Endothelial cell of umbilical vein (primary cell): ENCODE results near the gene IMPDH2. TPM values are rescaled to one million over a fixed set of nuclear protein-coding genes. Genes with fewer than 3 reads are reported as not detected.

Experiments
- Bru-seq: library from RNA; stranded (reverse); fragments of 400-500 nt; gene quantifications from one replicate; lab custom pipeline; 2021; lab: Mats Ljungman, UMichigan
- BruChase-seq, 2 experiments: library from RNA; stranded (reverse); fragments of 400-500 nt; gene quantifications; one replicate each; lab custom pipeline; 2021; lab: Mats Ljungman, UMichigan
- BruUV-seq: library from RNA; stranded (reverse); fragments of 400-500 nt; replicated peaks from 2 replicates; lab custom pipeline; 2021; lab: Mats Ljungman, UMichigan
- CTCF ChIA-PET: fragments of 300-600, 350-600 bp; sonication (Branson Sonifier 250); formaldehyde crosslinking; loops from one replicate; lab custom pipeline; 2021; ENCODE audit warnings: antibody characterized with exemption, inconsistent platforms; lab: Charles Lee
- POLR2A ChIA-PET: fragments of 300-600, 350-600 bp; sonication (Branson Sonifier 250); formaldehyde crosslinking; loops from one replicate; lab custom pipeline; 2021; ENCODE audit warnings: antibody characterized with exemption, inconsistent platforms; lab: Charles Lee
- DNase-seq: peaks from one replicate; pipeline ENCODE4 v3.0.0-alpha.2; 2011; ENCODE audit warnings: low read depth, low spot score
- FAIRE-seq: peaks from 2 replicates; lab custom pipeline; 2011; peaks lifted over from hg19 to GRCh38; lab: Jason Lieb, UNC
- H2AFZ ChIP-seq: 2 replicates; pipeline ENCODE4 v1.6.0; 2012; ENCODE audit warnings: low read depth, low read length, control low read depth, inconsistent platforms
- H3K27ac ChIP-seq: 2 replicates; pipeline ENCODE4 v1.5.1; 2011; ENCODE audit warnings: low read depth, mild to moderate bottlenecking, control low read depth, low read length, moderate library complexity; ENCODE audit not compliant: insufficient read depth
- H3K27me3 ChIP-seq, 2 experiments: 2 replicates each; pipeline versions ENCODE4 v1.6.0 to v1.6.1; 2011; ENCODE audit warnings: low read length in 2 of 2, mixed read lengths in 1 of 2; ENCODE audit not compliant: control insufficient read depth in 2 of 2, insufficient read depth in 2 of 2
- H3K36me3 ChIP-seq, 2 experiments: 2 replicates in 1 of 2; 3 replicates in 1 of 2; pipeline ENCODE4 v1.5.1; 2011; ENCODE audit warnings: low read length in 2 of 2, mild to moderate bottlenecking in 1 of 2, moderate library complexity in 1 of 2; ENCODE audit not compliant: control insufficient read depth in 2 of 2, insufficient read depth in 2 of 2; ENCODE audit errors: extremely low read depth in 1 of 2
- H3K4me1 ChIP-seq: 3 replicates; pipeline ENCODE4 v1.5.1; 2011; ENCODE audit warnings: mild to moderate bottlenecking, low read length; ENCODE audit not compliant: control insufficient read depth, insufficient read depth; ENCODE audit errors: extremely low read depth
- H3K4me2 ChIP-seq: 2 replicates; pipeline ENCODE4 v1.6.1; 2011; ENCODE audit warnings: low read length, control low read depth, mixed read lengths; ENCODE audit not compliant: insufficient read depth
- H3K4me3 ChIP-seq, 3 experiments: fragments of 200-600 bp in 1 of 3; sonication (generic), shearing (Covaris generic) in 1 of 3; replicated peaks in 1 of 3; 2 replicates each; pipeline ENCODE4 v1.5.1; 2011 to 2016; ENCODE audit warnings: control low read depth in 3 of 3, low read length in 3 of 3, mild to moderate bottlenecking in 2 of 3, inconsistent platforms in 1 of 3, low read depth in 1 of 3, moderate library complexity in 1 of 3; ENCODE audit not compliant: insufficient read depth in 1 of 3
- H3K79me2 ChIP-seq: 2 replicates; pipeline ENCODE4 v1.6.0; 2012; ENCODE audit warnings: low read length, inconsistent platforms; ENCODE audit not compliant: control insufficient read depth, insufficient read depth
- H3K9ac ChIP-seq: replicated peaks from 2 replicates; pipeline ENCODE3; 2011; ENCODE audit warnings: low read length, control low read depth; ENCODE audit not compliant: insufficient read depth; ENCODE audit errors: extremely low read depth
- H3K9me1 ChIP-seq: replicated peaks from 3 replicates; pipeline ENCODE4 v1.6.0; 2011; ENCODE audit warnings: mild to moderate bottlenecking, low read length; ENCODE audit not compliant: control insufficient read depth, insufficient read depth; ENCODE audit errors: extremely low read depth
- H3K9me3 ChIP-seq: replicated peaks from 2 replicates; pipeline ENCODE4 v1.5.1; 2012; ENCODE audit warnings: low read length, inconsistent platforms; ENCODE audit not compliant: control insufficient read depth, insufficient read depth
- H4K20me1 ChIP-seq: replicated peaks from 2 replicates; pipeline ENCODE3; 2011; ENCODE audit warnings: mild to moderate bottlenecking, low read length; ENCODE audit not compliant: control insufficient read depth, insufficient read depth; ENCODE audit errors: extremely low read depth
- EZH2 ChIP-seq: IDR thresholded peaks from 2 replicates; pipeline ENCODE4 v1.6.1; 2012; ENCODE audit warnings: borderline replicate concordance, low read depth, mild to moderate bottlenecking, moderate library complexity, low read length, inconsistent platforms; ENCODE audit not compliant: severe bottlenecking
- GATA2 ChIP-seq: IDR thresholded peaks from 2 replicates; pipeline ENCODE4 v1.7.0; 2011; ENCODE audit warnings: low read depth, mild to moderate bottlenecking, moderate library complexity, mixed read lengths, low read length; ENCODE audit not compliant: insufficient read length, insufficient read depth
- MYC ChIP-seq: IDR thresholded peaks from one replicate; pipeline ENCODE4 v1.6.1; 2011; ENCODE audit warnings: mild to moderate bottlenecking, low read depth, low read length
- POLR2A ChIP-seq: IDR thresholded peaks from 2 replicates; pipeline ENCODE4 v1.6.1; 2012; ENCODE audit warnings: low read depth, mild to moderate bottlenecking, control low read depth, low read length
- POLR2AphosphoS5 ChIP-seq: IDR thresholded peaks from 2 replicates; pipeline ENCODE4 v1.6.1; 2012; ENCODE audit warnings: low read depth, mild to moderate bottlenecking, control low read depth, low read length, moderate library complexity; ENCODE audit not compliant: insufficient read depth
- dilution Hi-C: fragments of 300-500 bp; cut with MboI; formaldehyde crosslinking; loops from one replicate; pipeline ENCODE4 v1.15.0; 2019; ENCODE audit warnings: low sequenced_read_pairs; ENCODE audit not compliant: extremely low pct_ligation_motif_present
- intact Hi-C: fragments of 100-400 bp; cut with micrococcal nuclease; formaldehyde crosslinking; loops from one replicate; pipeline ENCODE4 v1.10.0; 2022
- long read RNA-seq: library from polyadenylated mRNA; stranded (forward); transcript quantifications from one replicate; pipeline ENCODE4 v2.0.0, GENCODE V29; 2021
- polyA minus RNA-seq, 3 experiments: library from RNA; depleted of rRNA, polyadenylated mRNA; stranded (reverse); fragments of >200 nt; gene quantifications; 1 replicate in 1 of 3; 2 replicates in 2 of 3; pipeline ENCODE4 v1.2.3, GENCODE V29; 2011
- polyA plus RNA-seq, 4 experiments: library from polyadenylated mRNA; depleted of rRNA in 3 of 4; stranded (reverse) in 3 of 4; unstranded in 1 of 4; fragments of >200 nt; gene quantifications; 2 replicates each; pipeline versions ENCODE4 v1.2.1 to v1.2.3, GENCODE V29; 2011 to 2012; ENCODE audit warnings: missing spikeins in 1 of 4
- total RNA-seq: library from RNA; stranded (reverse); gene quantifications from 2 replicates; pipeline ENCODE4 v1.2.3, GENCODE V29; 2021
- TF ChIP-seq, protein P1 (sequence below), 2 donors: IDR thresholded peaks; 1 replicate in 1 of 2; 2 replicates in 1 of 2; pipeline ENCODE4 v1.5.1; 2011; ENCODE audit warnings: low read length in 2 of 2, mild to moderate bottlenecking in 2 of 2, moderate library complexity in 2 of 2, control low read depth in 1 of 2, inconsistent platforms in 1 of 2, low read depth in 1 of 2; ENCODE audit not compliant: insufficient read depth in 1 of 2; ENCODE audit errors: extremely low read depth in 1 of 2
- TF ChIP-seq, protein P2 (sequence below): IDR thresholded peaks from 2 replicates; pipeline ENCODE4 v1.6.1; 2011; ENCODE audit not compliant: insufficient read depth, insufficient read length

IMPDH2 gene
- total RNA-seq (189 and 195 TPM in 2 replicates), polyA plus RNA-seq (134 and 167 TPM in 2 replicates), polyA minus RNA-seq (350 and 383 TPM in 2 replicates), Bru-seq, nascent RNA (percentile 80 among the genes with signal in this experiment), BruChase-seq, experiment 1, labeled RNA remaining after a 6-hour chase (percentile 97 among the genes with signal in this experiment), BruChase-seq, experiment 2, labeled RNA remaining after a 2-hour chase (percentile 90 among the genes with signal in this experiment)
- polyA plus RNA-seq (2011; cell fraction: cytosol; rRNA removed) = 202 and 221 TPM in 2 replicates
- 255 and 269 TPM in 2 replicates for polyA plus RNA-seq (2011; cell fraction: nucleus; rRNA removed)
- 194 and 239 TPM in 2 replicates for polyA plus RNA-seq (2012)
- polyA minus RNA-seq (2011; cell fraction: cytosol; rRNA and poly(A)+ RNA removed) = 325 TPM
- polyA minus RNA-seq (2011; cell fraction: nucleus; rRNA and poly(A)+ RNA removed) = 82.4 and 114 TPM in 2 replicates
- long read RNA-seq, transcript IMPDH2-201 (14 exons, 1,643 nt) = major isoform, 232 of 290 reads
- long read RNA-seq, partial matches to known transcripts = 13 of 290 reads
- long read RNA-seq, other reads (novel, unspliced or antisense) = 42 of 290 reads

DNA sequence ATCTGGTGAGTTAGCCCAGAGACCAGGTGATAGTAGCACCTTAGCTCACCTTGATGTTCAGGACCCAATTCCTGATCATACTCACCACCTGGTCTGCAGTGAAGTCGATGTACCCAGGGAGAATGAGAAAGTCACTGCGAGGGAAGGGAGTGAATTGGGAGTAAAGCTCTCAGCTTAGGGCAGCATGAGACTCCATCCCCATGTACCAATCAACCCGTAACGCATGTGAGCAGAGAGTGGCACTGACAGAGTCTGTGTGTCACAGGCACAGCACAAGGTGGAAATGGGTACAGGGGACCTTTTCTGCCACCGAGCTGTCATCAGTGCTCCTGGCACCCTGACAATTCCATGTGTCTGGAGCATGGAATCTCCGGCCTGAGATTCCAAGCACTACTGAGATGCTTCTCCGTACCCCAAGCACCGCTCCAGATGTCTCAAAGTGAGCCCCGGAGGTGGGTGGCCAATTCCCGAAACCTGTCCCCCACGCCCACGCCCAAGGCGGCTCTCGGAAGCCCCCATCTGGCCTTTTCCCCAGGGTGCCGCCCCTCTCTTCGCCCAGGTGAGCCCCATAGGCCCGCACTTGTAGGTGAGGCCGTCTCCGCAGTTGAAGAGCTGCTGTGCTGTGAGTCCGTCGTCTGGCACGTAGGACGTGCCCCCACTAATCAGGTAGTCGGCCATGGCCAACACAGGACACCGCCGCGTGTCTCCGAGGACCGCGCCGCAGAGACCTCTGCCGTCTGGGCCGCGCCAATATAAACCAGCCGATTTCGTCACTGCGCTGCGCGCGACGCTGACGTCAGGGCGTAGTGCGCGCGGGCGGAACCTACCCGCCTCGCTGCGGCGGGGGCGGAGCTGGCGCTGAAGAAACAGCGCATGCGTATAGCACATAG lies at the start of gene IMPDH2:
IMPDH2 (minus strand) TSS at position 726 of the 890 bp plus-strand sequence; CDS start at position 678, 48 bp downstream.
- Histone ChIP-seq H3K4me1 (peaks cover 11% of the 10 kb centered on the region), H3K79me2 (peaks cover 31% of the 10 kb centered on the region), H3K27me3 (no peaks in the 10 kb centered on the region), H3K9me1 (no peaks in the 10 kb centered on the region), H3K27ac (peak within 1 kb of the TSS; percentile 30), H3K36me3 (peaks cover 24 to 50% of the 10 kb centered on the region in 2 experiments), H3K9me3 (no peaks in the 10 kb centered on the region), H3K4me2 (peak within 1 kb of the TSS; percentile 56), H3K4me3 (peak within 1 kb of the TSS; percentile 7 to 66 (median 44)), H4K20me1 (no peaks in the 10 kb centered on the region), H3K9ac (peak within 1 kb of the TSS; percentile 68), H2AFZ (no peak within 1 kb of the TSS)
- POLR2A ChIA-PET = interaction anchor here (0.6 to 1.3 kb wide), 10 partner anchors 9 to 734 kb away, joined by 3 to 17 read pairs (median 4); partner anchors contain the start of genes ARIH2, QRICH1 and WDR6
- DNase-seq (peak; percentile 97), FAIRE-seq (peak; percentile 90)
- intact Hi-C loops (loop anchor here (1.0 kb wide), 2 partner anchors 22 to 65 kb away; partner anchors contain the start of genes QRICH1 and WDR6), dilution Hi-C loops (no loop called here)
- CTCF ChIA-PET = interaction anchor here (0.6 to 2.3 kb wide), 5 partner anchors 9 to 65 kb away, joined by 3 to 19 read pairs (median 5); partner anchors contain the start of genes P4HTM, QRICH1 and WDR6
- BruUV-seq = TSS peak; percentile 53
- TF ChIP-seq POLR2AphosphoS5 = peak; percentile 100
- no peak for TF ChIP-seq EZH2
- TF ChIP-seq, protein P1, sequence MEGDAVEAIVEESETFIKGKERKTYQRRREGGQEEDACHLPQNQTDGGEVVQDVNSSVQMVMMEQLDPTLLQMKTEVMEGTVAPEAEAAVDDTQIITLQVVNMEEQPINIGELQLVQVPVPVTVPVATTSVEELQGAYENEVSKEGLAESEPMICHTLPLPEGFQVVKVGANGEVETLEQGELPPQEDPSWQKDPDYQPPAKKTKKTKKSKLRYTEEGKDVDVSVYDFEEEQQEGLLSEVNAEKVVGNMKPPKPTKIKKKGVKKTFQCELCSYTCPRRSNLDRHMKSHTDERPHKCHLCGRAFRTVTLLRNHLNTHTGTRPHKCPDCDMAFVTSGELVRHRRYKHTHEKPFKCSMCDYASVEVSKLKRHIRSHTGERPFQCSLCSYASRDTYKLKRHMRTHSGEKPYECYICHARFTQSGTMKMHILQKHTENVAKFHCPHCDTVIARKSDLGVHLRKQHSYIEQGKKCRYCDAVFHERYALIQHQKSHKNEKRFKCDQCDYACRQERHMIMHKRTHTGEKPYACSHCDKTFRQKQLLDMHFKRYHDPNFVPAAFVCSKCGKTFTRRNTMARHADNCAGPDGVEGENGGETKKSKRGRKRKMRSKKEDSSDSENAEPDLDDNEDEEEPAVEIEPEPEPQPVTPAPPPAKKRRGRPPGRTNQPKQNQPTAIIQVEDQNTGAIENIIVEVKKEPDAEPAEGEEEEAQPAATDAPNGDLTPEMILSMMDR (IDR thresholded peaks at IDR 0.05; ENCODE audit: extremely low read depth in 1 of 2, insufficient read depth in 1 of 2, low read depth in 1 of 2, low read length in 2 of 2) = peak in 1 of 2 donors; percentile 3
- peak; percentile 99 for TF ChIP-seq POLR2A
- TF ChIP-seq, protein P2, sequence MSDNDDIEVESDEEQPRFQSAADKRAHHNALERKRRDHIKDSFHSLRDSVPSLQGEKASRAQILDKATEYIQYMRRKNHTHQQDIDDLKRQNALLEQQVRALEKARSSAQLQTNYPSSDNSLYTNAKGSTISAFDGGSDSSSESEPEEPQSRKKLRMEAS = peak; percentile 60
- peak; percentile 83 for TF ChIP-seq MYC
- no peak for TF ChIP-seq GATA2
